ENCODE data around the gene C1orf232.

DNA sequence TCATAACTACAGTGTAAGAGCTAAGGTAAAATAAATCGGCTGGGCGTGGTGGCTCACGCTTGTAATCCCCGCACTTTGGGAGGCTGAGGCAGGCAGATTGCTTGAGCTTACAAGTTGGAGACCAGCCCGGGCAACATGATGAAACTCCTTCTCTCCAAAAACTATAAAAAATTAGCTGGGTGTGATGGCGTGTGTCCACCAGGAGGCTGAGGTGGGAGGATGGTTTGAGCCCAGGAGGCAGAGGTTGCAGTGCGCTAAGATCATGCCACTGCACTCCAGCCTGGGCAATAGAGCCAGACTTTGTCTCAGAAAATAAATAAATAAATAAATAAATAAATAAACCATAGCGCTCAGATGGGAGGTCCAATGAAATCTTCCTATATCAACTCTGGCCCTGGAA lies 26.6 kb downstream of the C1orf232 start:
- TF ChIP-seq CTCF (IDR thresholded peaks at IDR 0.05), result no peak
- no peak for TF ChIP-seq EZH2 (IDR thresholded peaks at IDR 0.05)
- no peak for TF ChIP-seq EZH2phosphoT487 (IDR thresholded peaks at IDR 0.05)

All from neural progenitor cell (in vitro differentiated cells).